Stimulated activated CD4-positive, alpha-beta T cell treated with anti-CD3 and anti-CD28 coated beads, Interleukin-4, amount 100 ng/mL, for 4 hours (primary cell): ENCODE data around the gene SPINT2.
A peak's percentile ranks its signal among the peaks of the same experiment; 100 is the strongest.
"Not testable (repeated sequence)": the region's sequence is repeated elsewhere in the genome, so short reads cannot be mapped to it uniquely, and the experiment has no call there.

Source experiments
- DNase-seq, 2 experiments: peaks; one replicate each; pipeline ENCODE4 v3.0.0-alpha.2; 2020

The SPINT2 gene

GRCh38 chr19:38324431-38324830 is 60.1 kb downstream of the SPINT2 start:
- DNase-seq, result no peak

GRCh38 chr19:38326591-38326990 is 62.2 kb downstream of the SPINT2 start:
- no peak for DNase-seq

DNA sequence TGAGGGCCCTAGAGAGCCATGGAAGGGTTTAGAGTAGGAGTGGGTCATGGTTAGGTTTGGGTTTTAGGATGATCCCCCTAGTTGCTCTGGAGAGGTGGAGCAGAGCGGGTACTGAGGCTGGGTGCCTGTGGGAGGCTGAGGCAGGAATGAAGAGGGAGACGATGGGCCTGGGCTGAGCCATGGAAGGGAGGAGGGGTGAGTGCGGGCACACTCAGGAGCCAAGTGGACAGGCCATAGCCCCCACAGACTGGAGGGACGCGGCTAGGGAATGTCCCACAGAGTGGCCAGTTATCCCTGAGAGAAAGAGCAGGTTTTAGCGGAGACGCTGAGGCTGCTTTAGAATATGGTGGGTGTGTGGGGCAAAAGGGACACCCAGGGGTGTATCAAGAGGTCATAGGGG is 65.3 kb downstream of the SPINT2 start:
- no peak for DNase-seq

- DNase-seq, result no peak
Observed at GRCh38 chr19:38331728-38332127, 67.4 kb downstream of the SPINT2 start.

GRCh38 chr19:38333245-38333644 is 68.9 kb downstream of the SPINT2 start:
- no peak for DNase-seq

GRCh38 chr19:38335949-38336637 is 71.7 kb downstream of the SPINT2 start:
- peak; percentile 92 to 94 for DNase-seq

GRCh38 chr19:38336638-38337359 is 72.4 kb downstream of the SPINT2 start:
- peak; percentile 92 to 96 for DNase-seq

- no peak for DNase-seq
Observed at GRCh38 chr19:38337360-38337653, 72.9 kb downstream of the SPINT2 start.

DNA sequence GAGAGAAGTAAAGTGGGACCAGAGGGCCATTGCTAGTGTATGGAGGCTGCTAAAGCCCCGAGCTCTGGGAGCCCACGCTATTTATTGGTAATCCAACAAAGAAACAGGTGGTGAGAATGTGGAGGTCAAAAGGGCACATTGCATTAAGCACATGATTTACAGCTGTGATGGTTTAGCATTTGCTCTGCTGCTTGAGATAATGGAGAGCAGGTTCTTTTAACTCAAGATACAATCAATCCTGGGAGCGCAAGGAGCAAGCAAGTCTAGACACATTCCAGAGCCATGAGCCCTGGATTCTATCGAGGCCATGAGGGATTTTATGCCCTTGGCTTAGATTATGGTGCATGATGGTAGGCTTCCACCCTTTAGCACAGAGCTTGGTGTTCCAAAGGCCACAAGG is 74.6 kb downstream of the SPINT2 start:
- DNase-seq, result not testable (repeated sequence)

DNA sequence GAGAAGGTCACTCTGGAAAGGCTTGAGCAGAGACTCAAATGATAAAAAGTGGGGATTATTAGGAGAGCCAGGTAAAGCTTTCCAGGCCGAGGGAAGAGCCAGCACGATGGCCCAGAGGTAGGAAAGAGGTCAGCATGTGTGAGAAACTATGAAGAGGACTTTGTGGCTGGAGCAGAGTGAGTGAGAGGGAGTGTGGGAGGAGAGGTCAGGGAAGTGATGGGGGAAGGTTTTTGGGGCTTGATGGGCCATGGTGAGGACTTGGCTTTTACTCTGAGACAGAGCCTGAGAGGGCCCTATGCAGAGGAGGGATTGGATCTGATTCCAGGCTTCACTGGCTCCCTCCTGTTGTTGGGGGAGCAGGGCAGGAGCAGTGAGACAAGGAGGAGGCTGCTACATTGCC is 76.6 kb downstream of the SPINT2 start:
- DNase-seq, result no peak
